Measurements from ENCODE around the gene HLA-F. TPM values are rescaled to one million over a fixed set of nuclear protein-coding genes. Genes with fewer than 3 reads are reported as not detected.
A peak's percentile ranks its signal among the peaks of the same experiment; 100 is the strongest.

The HLA-F gene
- total RNA-seq, 5 donors from 2014 or later (not counting 1 experiment from before 2014, with no cell fraction given), result 600 to 951 (median 748) TPM

DNA sequence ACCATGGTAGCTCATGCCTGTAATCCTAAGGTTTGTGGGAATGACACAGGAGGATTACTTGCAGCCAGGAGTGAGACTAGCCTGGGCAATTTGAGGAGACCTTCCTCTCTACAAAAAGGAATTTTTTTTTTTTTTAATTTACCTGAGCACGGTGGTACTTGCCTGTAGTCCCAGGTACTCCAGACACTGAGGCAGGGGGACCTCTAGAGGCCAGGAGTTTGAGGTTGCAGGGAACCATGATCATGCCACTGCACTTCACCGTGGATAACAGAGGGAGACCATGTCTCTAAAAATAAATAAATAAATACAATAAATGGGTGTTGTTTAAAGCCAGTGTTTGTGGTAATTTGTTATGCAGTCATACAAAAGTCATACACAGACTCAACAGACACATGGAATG is 2.4 kb upstream of the HLA-F start:
- no CpG with 5 or more reads among the region's 2 CpGs for WGBS (ENCODE audit: insufficient coverage)
- ATAC-seq (replicated peaks in 1 of 4) (no peak), DNase-seq (peak in 14 of 35 experiments; percentile 16 to 55 (median 28))
- Mint-ChIP-seq H3K27me3 (no peaks in the 10 kb centered on the region), H3K9me3 (no peaks in the 10 kb centered on the region), H3K4me3 (peak overlapping the region in 1 of 3 donors; percentile 91), H3K36me3 (peaks cover 19% of the 10 kb centered on the region), H3K4me1 (peaks cover 26 to 32% (median 30%) of the 10 kb centered on the region in 3 donors), H3K27ac (no peak overlapping the region)
- Histone ChIP-seq H3K27ac (ENCODE audit: low read length) (no peak overlapping the region), H3K27me3 (replicated peaks in 1 of 2; ENCODE audit: control insufficient read depth in 2 of 2, extremely low read depth in 1 of 2, insufficient read depth in 2 of 2, low read length in 1 of 2) (no peaks in the 10 kb centered on the region), H3K36me3 (ENCODE audit: control insufficient read depth in 2 of 2, extremely low read depth in 1 of 2, insufficient read depth in 1 of 2, low read length in 1 of 2) (peaks cover 3 to 19% of the 10 kb centered on the region in 2 donors), H3K9me3 (no peaks in the 10 kb centered on the region), H3K4me3 (ENCODE audit: control insufficient read depth in 1 of 2, extremely low read depth in 1 of 2, low read length in 1 of 2) (no peak overlapping the region), H3K4me1 (ENCODE audit: control insufficient read depth in 1 of 2, extremely low read depth in 1 of 2, insufficient read depth in 2 of 2, low read length in 2 of 2) (peaks cover 28 to 34% of the 10 kb centered on the region in 2 experiments)
- ChIA-PET POLR2A (no interaction called here), CTCF (interaction anchor here (0.7 to 2.7 kb wide), 4 partner anchors 12 to 67 kb away, joined by 3 to 11 read pairs (median 4); no protein-coding TSS in a partner anchor)

DNA sequence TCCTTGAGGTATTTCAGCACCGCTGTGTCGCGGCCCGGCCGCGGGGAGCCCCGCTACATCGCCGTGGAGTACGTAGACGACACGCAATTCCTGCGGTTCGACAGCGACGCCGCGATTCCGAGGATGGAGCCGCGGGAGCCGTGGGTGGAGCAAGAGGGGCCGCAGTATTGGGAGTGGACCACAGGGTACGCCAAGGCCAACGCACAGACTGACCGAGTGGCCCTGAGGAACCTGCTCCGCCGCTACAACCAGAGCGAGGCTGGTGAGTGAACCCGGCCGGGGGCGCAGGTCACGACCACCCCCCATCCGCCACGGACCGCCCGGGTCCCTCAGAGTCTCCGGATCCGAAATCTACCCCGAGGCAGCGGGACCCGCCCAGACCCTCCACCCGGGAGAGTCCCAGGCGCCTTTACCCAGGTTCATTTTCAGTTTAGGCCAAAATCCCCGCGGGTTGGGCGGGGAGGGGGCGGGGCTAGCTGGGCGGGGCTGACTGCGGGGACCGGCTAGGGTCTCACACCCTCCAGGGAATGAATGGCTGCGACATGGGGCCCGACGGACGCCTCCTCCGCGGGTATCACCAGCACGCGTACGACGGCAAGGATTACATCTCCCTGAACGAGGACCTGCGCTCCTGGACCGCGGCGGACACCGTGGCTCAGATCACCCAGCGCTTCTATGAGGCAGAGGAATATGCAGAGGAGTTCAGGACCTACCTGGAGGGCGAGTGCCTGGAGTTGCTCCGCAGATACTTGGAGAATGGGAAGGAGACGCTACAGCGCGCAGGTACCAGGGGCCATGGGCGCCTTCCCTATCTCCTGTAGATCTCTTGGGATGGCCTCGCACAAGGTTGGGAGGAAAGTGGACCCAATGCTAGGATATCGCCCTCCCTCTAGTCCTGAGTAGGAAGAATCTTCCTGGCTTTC is 693 bp downstream of the HLA-F start:
- Histone ChIP-seq H3K4me1 (ENCODE audit: control insufficient read depth in 1 of 2, extremely low read depth in 1 of 2, insufficient read depth in 2 of 2, low read length in 2 of 2) (peaks cover 38 to 59% of the 10 kb centered on the region in 2 experiments), H3K4me3 (ENCODE audit: control insufficient read depth in 1 of 2, extremely low read depth in 1 of 2, low read length in 1 of 2) (peak overlapping the region; percentile 72 to 96), H3K27ac (ENCODE audit: low read length) (peak overlapping the region; percentile 97), H3K36me3 (ENCODE audit: control insufficient read depth in 2 of 2, extremely low read depth in 1 of 2, insufficient read depth in 1 of 2, low read length in 1 of 2) (peaks cover 3 to 45% of the 10 kb centered on the region in 2 donors), H3K27me3 (replicated peaks in 1 of 2; ENCODE audit: control insufficient read depth in 2 of 2, extremely low read depth in 1 of 2, insufficient read depth in 2 of 2, low read length in 1 of 2) (no peaks in the 10 kb centered on the region), H3K9me3 (no peaks in the 10 kb centered on the region)
- CTCF ChIA-PET, result no interaction called here
- Mint-ChIP-seq H3K27me3 (no peaks in the 10 kb centered on the region), H3K36me3 (peaks cover 40% of the 10 kb centered on the region), H3K4me1 (peaks cover 55 to 63% (median 61%) of the 10 kb centered on the region in 3 donors), H3K9me3 (no peaks in the 10 kb centered on the region), H3K27ac (peak overlapping the region; percentile 93), H3K4me3 (peak overlapping the region; percentile 91 to 96 (median 94))
- peak; percentile 55 to 84 (median 70) for DNase-seq
- under 1% methylated on average over 69 of the region's 76 CpGs for WGBS (ENCODE audit: insufficient coverage)
- POLR2A ChIA-PET, result interaction anchor here in 1 of 2 donors (0.6 kb wide), 1 partner anchor 163 kb away, joined by 4 read pairs; no protein-coding TSS in a partner anchor
- ATAC-seq (replicated peaks in 1 of 4), result peak; percentile 50 to 54 (median 52)

- Histone ChIP-seq H3K27me3 (replicated peaks in 1 of 2; ENCODE audit: control insufficient read depth in 2 of 2, extremely low read depth in 1 of 2, insufficient read depth in 2 of 2, low read length in 1 of 2) (no peaks in the 10 kb centered on the region), H3K4me3 (ENCODE audit: control insufficient read depth in 1 of 2, extremely low read depth in 1 of 2, low read length in 1 of 2) (peak overlapping the region; percentile 72 to 96), H3K36me3 (ENCODE audit: control insufficient read depth in 2 of 2, extremely low read depth in 1 of 2, insufficient read depth in 1 of 2, low read length in 1 of 2) (peaks cover 3 to 45% of the 10 kb centered on the region in 2 donors), H3K4me1 (ENCODE audit: control insufficient read depth in 1 of 2, extremely low read depth in 1 of 2, insufficient read depth in 2 of 2, low read length in 2 of 2) (peaks cover 38 to 59% of the 10 kb centered on the region in 2 experiments), H3K9me3 (no peaks in the 10 kb centered on the region), H3K27ac (ENCODE audit: low read length) (peak overlapping the region; percentile 97)
- Mint-ChIP-seq H3K36me3 (peaks cover 40% of the 10 kb centered on the region), H3K9me3 (no peaks in the 10 kb centered on the region), H3K4me3 (peak overlapping the region; percentile 91 to 96 (median 94)), H3K4me1 (peaks cover 65 to 74% (median 74%) of the 10 kb centered on the region in 3 donors), H3K27ac (peak overlapping the region; percentile 93), H3K27me3 (no peaks in the 10 kb centered on the region)
- ATAC-seq (replicated peaks in 1 of 4), result no peak
- POLR2A ChIA-PET, result interaction anchor here (0.8 to 1.1 kb wide), 3 partner anchors 17 to 24 kb away, joined by 3 to 7 read pairs (median 4); no protein-coding TSS in a partner anchor
- WGBS (ENCODE audit: insufficient coverage), result 69% methylated on average over 4 of the region's 11 CpGs
- peak in 2 of 35 experiments; percentile 20 to 39 for DNase-seq
- CTCF ChIA-PET, result interaction anchor here in 1 of 2 donors (3.7 kb wide), 1 partner anchor 17 kb away, joined by 12 read pairs; no protein-coding TSS in a partner anchor
Observed at GRCh38 chr6:29724937-29725869, 2.0 kb downstream of the HLA-F start.

- peaks cover 3 to 45% of the 10 kb centered on the region in 2 donors for H3K36me3 ChIP-seq (ENCODE audit: control insufficient read depth in 2 of 2, extremely low read depth in 1 of 2, insufficient read depth in 1 of 2, low read length in 1 of 2)
- POLR2A ChIA-PET, result interaction anchor here (0.8 to 2.5 kb wide), 4 partner anchors 17 to 23 kb away, joined by 3 to 10 read pairs (median 6); no protein-coding TSS in a partner anchor
Observed at GRCh38 chr6:29726001-29726400, 2.8 kb downstream of the HLA-F start.

GRCh38 chr6:29726571-29727194 is 3.4 kb downstream of the HLA-F start:
- H3K4me1 Mint-ChIP-seq, result peaks cover 74 to 84% (median 80%) of the 10 kb centered on the region in 3 donors
- H3K4me3 Mint-ChIP-seq, result peak overlapping the region; percentile 63 to 91 (median 67)
- H3K27me3 Mint-ChIP-seq, result no peaks in the 10 kb centered on the region
- CTCF ChIA-PET, result interaction anchor here (1.0 to 3.7 kb wide), 3 partner anchors 12 to 18 kb away, joined by 3 to 12 read pairs (median 6); no protein-coding TSS in a partner anchor
- Histone ChIP-seq H3K27ac (ENCODE audit: low read length) (no peak overlapping the region), H3K9me3 (no peaks in the 10 kb centered on the region), H3K36me3 (ENCODE audit: control insufficient read depth in 2 of 2, extremely low read depth in 1 of 2, insufficient read depth in 1 of 2, low read length in 1 of 2) (peaks cover 3 to 45% of the 10 kb centered on the region in 2 donors), H3K27me3 (replicated peaks in 1 of 2; ENCODE audit: control insufficient read depth in 2 of 2, extremely low read depth in 1 of 2, insufficient read depth in 2 of 2, low read length in 1 of 2) (no peaks in the 10 kb centered on the region), H3K4me1 (ENCODE audit: control insufficient read depth in 1 of 2, extremely low read depth in 1 of 2, insufficient read depth in 2 of 2, low read length in 2 of 2) (peaks cover 32 to 59% of the 10 kb centered on the region in 2 experiments), H3K4me3 (ENCODE audit: control insufficient read depth in 1 of 2, extremely low read depth in 1 of 2, low read length in 1 of 2) (no peak overlapping the region)
- H3K27ac Mint-ChIP-seq, result peak overlapping the region; percentile 74 to 78
- H3K36me3 Mint-ChIP-seq, result peaks cover 40% of the 10 kb centered on the region
- WGBS (ENCODE audit: insufficient coverage), result 40% methylated on average over 2 of the region's 9 CpGs
- POLR2A ChIA-PET, result interaction anchor here (0.6 to 2.5 kb wide), 4 partner anchors 18 to 788 kb away, joined by 3 to 10 read pairs (median 5); no protein-coding TSS in a partner anchor
- DNase-seq (peak in 2 of 35 experiments; percentile 16 to 56), ATAC-seq (replicated peaks in 1 of 4) (no peak)
- no peaks in the 10 kb centered on the region for H3K9me3 Mint-ChIP-seq

More at GRCh38 chr6:29726001-29726400, 2.8 kb downstream of the HLA-F start:
- CTCF ChIA-PET, result interaction anchor here in 1 of 2 donors (0.6 to 3.7 kb wide), 2 partner anchors 17 to 836 kb away, joined by 3 to 12 read pairs; no protein-coding TSS in a partner anchor
- DNase-seq, result peak in 2 of 35 experiments; percentile 13 to 43
- Histone ChIP-seq H3K4me3 (ENCODE audit: control insufficient read depth in 1 of 2, extremely low read depth in 1 of 2, low read length in 1 of 2) (peak overlapping the region; percentile 72 to 96), H3K27me3 (replicated peaks in 1 of 2; ENCODE audit: control insufficient read depth in 2 of 2, extremely low read depth in 1 of 2, insufficient read depth in 2 of 2, low read length in 1 of 2) (no peaks in the 10 kb centered on the region), H3K27ac (ENCODE audit: low read length) (peak overlapping the region; percentile 97), H3K4me1 (ENCODE audit: control insufficient read depth in 1 of 2, extremely low read depth in 1 of 2, insufficient read depth in 2 of 2, low read length in 2 of 2) (peaks cover 37 to 59% of the 10 kb centered on the region in 2 experiments), H3K9me3 (no peaks in the 10 kb centered on the region)
- WGBS (ENCODE audit: insufficient coverage), result no CpG with 5 or more reads among the region's 1 CpG
- peaks cover 40% of the 10 kb centered on the region for H3K36me3 Mint-ChIP-seq
- no peaks in the 10 kb centered on the region for H3K9me3 Mint-ChIP-seq
- H3K27ac Mint-ChIP-seq, result peak overlapping the region; percentile 93
- no peaks in the 10 kb centered on the region for H3K27me3 Mint-ChIP-seq
- peaks cover 73 to 82% (median 82%) of the 10 kb centered on the region in 3 donors for H3K4me1 Mint-ChIP-seq
- peak overlapping the region; percentile 91 to 96 (median 94) for H3K4me3 Mint-ChIP-seq
- no peak for ATAC-seq (replicated peaks in 1 of 4)
